ENCODE data around the gene EEF1AKMT4. TPM values are rescaled to one million over a fixed set of nuclear protein-coding genes. Genes with fewer than 3 reads are reported as not detected.

The EEF1AKMT4 gene
- total RNA-seq, 1 experiment from 2014 or later, result 11.7 TPM

DNA sequence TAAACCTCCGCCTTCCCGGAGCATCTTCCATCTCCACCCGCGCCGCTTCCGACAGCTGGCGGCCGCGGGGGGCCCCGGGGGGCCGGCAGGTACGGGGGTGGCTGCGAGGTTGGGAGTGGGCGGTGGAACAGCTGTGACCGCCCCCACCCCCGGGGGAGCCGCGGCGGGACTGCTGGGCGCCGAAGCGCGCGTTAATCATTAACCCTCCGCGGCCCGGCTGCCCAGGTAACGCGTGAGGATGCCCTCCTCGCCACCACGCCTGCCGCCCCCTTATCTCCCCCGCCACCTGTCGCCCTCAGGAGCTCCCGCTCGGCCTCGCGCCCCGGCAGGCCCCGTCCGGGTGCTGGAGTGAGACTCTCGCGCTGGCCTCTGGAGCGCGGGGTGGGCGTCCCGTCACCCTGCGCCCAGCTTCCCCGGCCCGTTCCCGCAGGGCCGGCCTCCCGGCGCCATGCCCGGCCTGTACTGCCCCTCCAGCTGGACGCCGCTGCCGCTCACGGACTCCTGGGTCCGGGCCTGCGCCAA lies 19.3 kb upstream of the EEF1AKMT4 start:
- H2AFZ ChIP-seq, result peak overlapping the region; percentile 79
- H3K79me2 ChIP-seq (ENCODE audit: low read depth), result no peaks in the 10 kb centered on the region
- BruUV-seq (replicated peaks), result no TSS peak
- intact Hi-C loops (cut with micrococcal nuclease; ENCODE audit: unreplicated experiment), result no loop called here
- H3K27ac ChIP-seq, result no peak overlapping the region
- TF ChIP-seq, protein P1, sequence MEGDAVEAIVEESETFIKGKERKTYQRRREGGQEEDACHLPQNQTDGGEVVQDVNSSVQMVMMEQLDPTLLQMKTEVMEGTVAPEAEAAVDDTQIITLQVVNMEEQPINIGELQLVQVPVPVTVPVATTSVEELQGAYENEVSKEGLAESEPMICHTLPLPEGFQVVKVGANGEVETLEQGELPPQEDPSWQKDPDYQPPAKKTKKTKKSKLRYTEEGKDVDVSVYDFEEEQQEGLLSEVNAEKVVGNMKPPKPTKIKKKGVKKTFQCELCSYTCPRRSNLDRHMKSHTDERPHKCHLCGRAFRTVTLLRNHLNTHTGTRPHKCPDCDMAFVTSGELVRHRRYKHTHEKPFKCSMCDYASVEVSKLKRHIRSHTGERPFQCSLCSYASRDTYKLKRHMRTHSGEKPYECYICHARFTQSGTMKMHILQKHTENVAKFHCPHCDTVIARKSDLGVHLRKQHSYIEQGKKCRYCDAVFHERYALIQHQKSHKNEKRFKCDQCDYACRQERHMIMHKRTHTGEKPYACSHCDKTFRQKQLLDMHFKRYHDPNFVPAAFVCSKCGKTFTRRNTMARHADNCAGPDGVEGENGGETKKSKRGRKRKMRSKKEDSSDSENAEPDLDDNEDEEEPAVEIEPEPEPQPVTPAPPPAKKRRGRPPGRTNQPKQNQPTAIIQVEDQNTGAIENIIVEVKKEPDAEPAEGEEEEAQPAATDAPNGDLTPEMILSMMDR (conservative IDR thresholded peaks at IDR 0.05), result no peak
- peak; percentile 64; the same call in 1 of the 2 replicates for TF ChIP-seq EZH2 (IDR thresholded peaks at IDR 0.05; ENCODE audit: low read depth)
- no peaks in the 10 kb centered on the region for H3K9me2 ChIP-seq (ENCODE audit: insufficient read depth)
- peaks cover 61% of the 10 kb centered on the region for H3K27me3 ChIP-seq (ENCODE audit: insufficient read depth, low read depth)
- H3F3A ChIP-seq (ENCODE audit: insufficient read depth, low read depth), result peaks cover 23% of the 10 kb centered on the region; the same call in 1 of the 2 replicates
- ChIA-PET CTCF (interaction anchor here (0.6 to 0.7 kb wide), 2 partner anchors 145 to 146 kb away, joined by 5 to 6 read pairs; no protein-coding TSS in a partner anchor), POLR2A (ENCODE audit: unreplicated experiment) (interaction anchor here (0.6 kb wide), 1 partner anchor 44 kb away, joined by 3 read pairs; the partner anchor contains the start of gene ABCF3)
- peak overlapping the region; percentile 70 for H3K4me3 ChIP-seq
- H3K36me3 ChIP-seq (ENCODE audit: low read depth), result no peaks in the 10 kb centered on the region
- H4K20me1 ChIP-seq (ENCODE audit: insufficient read depth), result no peaks in the 10 kb centered on the region
- no peak for DNase-seq
- H3K9me3 ChIP-seq (ENCODE audit: insufficient read depth, low read depth), result no peaks in the 10 kb centered on the region
- H3K4me1 ChIP-seq (replicated peaks; ENCODE audit: insufficient read depth), result peaks cover 17% of the 10 kb centered on the region
- peak overlapping the region; percentile 97 for H3K4me2 ChIP-seq

DNA sequence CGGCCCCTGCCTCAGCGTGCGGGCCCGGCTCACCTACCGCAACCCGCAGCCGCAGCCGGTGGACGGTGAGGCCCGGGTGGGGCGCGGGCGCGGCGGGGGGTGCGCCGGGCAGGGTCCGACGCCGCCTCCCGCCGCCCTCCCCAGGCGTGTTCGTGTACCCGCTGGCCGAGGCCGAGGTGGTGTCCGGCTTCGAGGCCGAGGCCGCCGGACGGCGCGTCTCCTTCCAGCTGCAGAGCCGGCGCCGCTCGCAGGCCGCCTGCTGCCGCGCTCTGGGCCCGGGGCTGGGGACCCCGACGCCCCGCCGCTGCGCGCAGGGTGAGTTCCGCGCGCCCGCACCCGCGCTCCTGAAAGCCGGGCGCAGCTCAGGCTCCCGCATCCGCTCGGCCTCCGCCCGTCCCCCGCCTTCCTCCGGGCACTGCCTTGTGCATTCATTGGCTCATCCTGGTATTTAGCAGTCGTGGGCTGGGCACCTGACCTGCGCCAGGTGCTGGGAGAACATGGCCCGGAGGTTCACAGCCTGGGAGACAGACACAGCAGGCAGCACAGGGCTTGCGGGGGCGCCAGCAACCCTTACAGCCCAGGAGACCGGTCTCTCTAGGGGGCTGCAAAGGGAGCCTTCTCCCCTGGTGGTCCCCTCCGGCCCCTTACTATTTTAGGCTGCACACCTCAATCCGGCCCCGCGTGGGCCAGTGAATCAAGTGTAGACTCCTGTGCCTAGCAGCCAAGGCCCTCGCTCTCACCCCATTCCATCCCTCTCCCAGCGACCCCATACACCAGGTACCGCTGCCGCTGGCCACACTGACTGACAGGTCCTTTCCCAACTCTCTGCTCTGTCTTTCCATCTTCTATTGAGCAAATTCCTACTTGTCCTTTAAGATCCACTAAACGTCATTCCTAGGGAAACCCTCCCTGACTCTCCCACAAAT lies 18.6 kb upstream of the EEF1AKMT4 start:
- no TSS peak for BruUV-seq (replicated peaks)
- Histone ChIP-seq H3F3A (ENCODE audit: insufficient read depth, low read depth) (peaks cover 23% of the 10 kb centered on the region; the same call in 1 of the 2 replicates), H3K4me1 (replicated peaks; ENCODE audit: insufficient read depth) (peaks cover 17% of the 10 kb centered on the region), H3K9me3 (ENCODE audit: insufficient read depth, low read depth) (no peaks in the 10 kb centered on the region), H3K9me2 (ENCODE audit: insufficient read depth) (no peaks in the 10 kb centered on the region), H3K79me2 (ENCODE audit: low read depth) (no peaks in the 10 kb centered on the region), H3K36me3 (ENCODE audit: low read depth) (no peaks in the 10 kb centered on the region), H3K27ac (no peak overlapping the region), H3K4me3 (no peak overlapping the region; the same call in 1 of the 2 replicates), H3K27me3 (ENCODE audit: insufficient read depth, low read depth) (peaks cover 53% of the 10 kb centered on the region), H2AFZ (no peak overlapping the region), H3K4me2 (peak overlapping the region; percentile 97; the same call in 1 of the 2 replicates), H4K20me1 (ENCODE audit: insufficient read depth) (no peaks in the 10 kb centered on the region)
- ChIA-PET CTCF (interaction anchor here (0.6 to 0.7 kb wide), 2 partner anchors 144 to 145 kb away, joined by 5 to 6 read pairs; no protein-coding TSS in a partner anchor), POLR2A (ENCODE audit: unreplicated experiment) (no interaction called here)
- intact Hi-C loops (cut with micrococcal nuclease; ENCODE audit: unreplicated experiment), result no loop called here
- no peak for TF ChIP-seq EZH2 (IDR thresholded peaks at IDR 0.05; ENCODE audit: low read depth)
- TF ChIP-seq, protein P1 (conservative IDR thresholded peaks at IDR 0.05), result no peak
- peak in 1 of 2 experiments; percentile 38 for DNase-seq

DNA sequence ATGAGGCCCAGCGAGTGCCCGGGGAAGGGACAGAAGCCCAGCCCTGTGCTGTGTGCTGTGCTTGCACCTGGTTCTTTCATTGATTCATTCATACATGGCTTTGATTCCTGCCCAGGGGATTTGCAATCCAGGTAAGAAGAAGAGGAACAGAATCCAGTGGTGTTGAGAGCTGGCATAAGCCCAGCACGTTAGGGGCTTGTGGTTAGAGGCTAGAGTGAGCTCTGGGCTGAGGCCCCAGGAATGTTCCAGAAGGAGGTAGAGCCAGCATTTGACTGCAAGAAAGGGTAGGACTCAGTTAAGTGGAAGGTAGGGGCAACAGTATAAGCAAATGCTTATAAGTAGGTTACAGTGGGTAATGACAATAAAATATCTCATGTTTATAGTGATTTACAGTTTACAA lies 17.8 kb upstream of the EEF1AKMT4 start:
- Histone ChIP-seq H4K20me1 (ENCODE audit: insufficient read depth) (no peaks in the 10 kb centered on the region), H3K36me3 (ENCODE audit: low read depth) (no peaks in the 10 kb centered on the region), H3K79me2 (ENCODE audit: low read depth) (no peaks in the 10 kb centered on the region), H2AFZ (no peak overlapping the region), H3F3A (ENCODE audit: insufficient read depth, low read depth) (peaks cover 23% of the 10 kb centered on the region; the same call in 1 of the 2 replicates), H3K4me1 (replicated peaks; ENCODE audit: insufficient read depth) (peaks cover 17% of the 10 kb centered on the region), H3K9me2 (ENCODE audit: insufficient read depth) (no peaks in the 10 kb centered on the region), H3K4me2 (no peak overlapping the region), H3K27ac (no peak overlapping the region), H3K4me3 (no peak overlapping the region), H3K9me3 (ENCODE audit: insufficient read depth, low read depth) (no peaks in the 10 kb centered on the region), H3K27me3 (ENCODE audit: insufficient read depth, low read depth) (peaks cover 51% of the 10 kb centered on the region)
- no peak for TF ChIP-seq EZH2 (IDR thresholded peaks at IDR 0.05; ENCODE audit: low read depth)
- TF ChIP-seq, protein P1 (conservative IDR thresholded peaks at IDR 0.05), result no peak
- CTCF ChIA-PET, result no interaction called here
- BruUV-seq (replicated peaks), result no TSS peak
- intact Hi-C loops (cut with micrococcal nuclease; ENCODE audit: unreplicated experiment), result no loop called here
- POLR2A ChIA-PET (ENCODE audit: unreplicated experiment), result no interaction called here
- no peak for DNase-seq

All from PC-9 (cell line).